IPS-NIHi7 (cell line): ENCODE results near the gene TRABD.
A peak's percentile ranks its signal among the peaks of the same experiment; 100 is the strongest.

ENCODE experiments used
- DNase-seq: peaks from one replicate; pipeline ENCODE4 v3.0.0; 2012; ENCODE audit warnings: mixed read lengths; ENCODE audit errors: extremely low spot score

Gene TRABD

GRCh38 chr22:50186761-50187523, 1.2 kb downstream of the TRABD start:
- no peak for DNase-seq

- no peak for DNase-seq
Observed at GRCh38 chr22:50188356-50188755, 2.6 kb downstream of the TRABD start.

GRCh38 chr22:50189184-50189848, 3.6 kb downstream of the TRABD start:
- no peak for DNase-seq

- DNase-seq: no peak
Observed at GRCh38 chr22:50189849-50190181, 4.1 kb downstream of the TRABD start.

GRCh38 chr22:50190182-50190940, 4.6 kb downstream of the TRABD start:
- DNase-seq: peak; percentile 78

DNA sequence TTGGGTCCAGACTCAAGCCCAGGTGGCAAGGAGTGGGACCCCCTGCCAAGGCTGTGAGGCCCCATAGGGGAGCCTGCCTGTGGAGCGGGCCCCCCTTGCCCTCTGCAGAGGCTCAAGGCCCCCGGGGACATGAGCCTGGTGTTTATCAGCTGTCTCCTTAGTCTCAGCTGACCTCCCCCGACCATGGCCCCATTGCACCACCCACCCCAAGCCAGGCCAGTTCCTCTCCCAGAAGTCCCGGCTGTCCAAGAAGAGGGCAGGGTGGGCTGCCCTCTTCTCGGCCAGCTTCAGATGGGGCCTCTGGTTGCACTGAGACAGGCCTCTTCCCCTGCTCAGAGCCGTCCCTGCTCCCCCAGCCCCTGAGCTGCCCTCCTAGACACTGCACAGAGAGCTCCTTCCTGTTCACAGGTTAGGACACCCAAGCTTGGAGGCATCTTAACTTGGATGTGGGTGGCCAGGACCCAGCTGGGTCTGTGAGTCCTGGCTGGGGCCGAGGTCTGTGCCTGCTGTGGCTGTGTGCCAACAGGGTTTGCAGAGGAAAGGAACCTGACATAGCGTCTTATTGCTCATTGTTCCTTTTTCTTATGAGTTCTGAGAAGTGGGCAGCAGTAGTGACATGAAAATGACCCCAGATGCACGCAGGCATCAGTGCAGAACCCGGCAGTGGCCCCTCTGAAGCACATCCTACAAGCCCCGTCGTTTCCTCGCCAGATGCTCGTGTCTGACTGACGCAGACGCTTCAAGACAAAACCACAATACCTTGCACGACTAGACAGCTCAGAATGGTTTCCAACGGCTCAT, 5.4 kb downstream of the TRABD start:
- no peak for DNase-seq

GRCh38 chr22:50192436-50193204, 6.9 kb downstream of the TRABD start:
- no peak for DNase-seq

GRCh38 chr22:50193621-50194020, 7.9 kb downstream of the TRABD start:
- DNase-seq: no peak

DNA sequence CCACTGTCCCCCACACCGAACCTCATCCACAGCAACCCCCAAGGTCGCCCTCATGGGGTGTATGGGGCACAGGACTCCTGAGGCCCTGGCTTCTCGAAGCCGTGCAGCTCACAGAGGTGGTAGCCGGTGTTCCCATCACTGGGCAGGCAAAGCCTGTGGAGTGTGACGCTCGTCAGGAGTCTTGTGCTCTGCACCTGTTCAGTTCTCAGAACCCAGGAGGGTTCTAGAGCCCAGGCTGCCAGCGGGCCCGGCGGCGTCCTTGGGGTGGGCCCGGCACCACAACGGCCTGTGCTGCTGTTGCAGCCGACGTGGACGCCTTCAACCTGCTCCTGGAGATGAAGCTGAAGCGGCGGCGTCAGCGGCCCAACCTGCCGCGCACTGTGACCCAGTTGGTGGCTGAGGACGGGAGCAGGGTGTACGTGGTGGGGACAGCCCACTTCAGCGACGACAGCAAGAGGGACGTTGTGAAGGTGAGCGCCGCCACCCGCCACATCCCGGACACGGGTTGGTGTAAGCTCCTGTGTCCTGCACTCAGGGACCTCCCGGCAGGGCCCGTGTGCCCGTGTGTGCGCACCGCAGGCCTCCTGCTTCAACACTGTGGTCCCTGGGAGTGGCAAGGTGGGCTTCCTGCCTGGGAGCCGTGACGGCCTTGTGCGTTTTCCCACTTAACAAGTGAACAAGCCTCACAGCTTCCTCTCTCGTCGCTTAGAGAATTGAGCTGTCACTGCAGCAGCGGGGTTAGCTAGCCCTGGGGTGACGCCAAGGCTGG, 8.5 kb downstream of the TRABD start:
- no peak for DNase-seq

- DNase-seq: no peak
Observed at GRCh38 chr22:50196256-50196655, 10.5 kb downstream of the TRABD start.

DNA sequence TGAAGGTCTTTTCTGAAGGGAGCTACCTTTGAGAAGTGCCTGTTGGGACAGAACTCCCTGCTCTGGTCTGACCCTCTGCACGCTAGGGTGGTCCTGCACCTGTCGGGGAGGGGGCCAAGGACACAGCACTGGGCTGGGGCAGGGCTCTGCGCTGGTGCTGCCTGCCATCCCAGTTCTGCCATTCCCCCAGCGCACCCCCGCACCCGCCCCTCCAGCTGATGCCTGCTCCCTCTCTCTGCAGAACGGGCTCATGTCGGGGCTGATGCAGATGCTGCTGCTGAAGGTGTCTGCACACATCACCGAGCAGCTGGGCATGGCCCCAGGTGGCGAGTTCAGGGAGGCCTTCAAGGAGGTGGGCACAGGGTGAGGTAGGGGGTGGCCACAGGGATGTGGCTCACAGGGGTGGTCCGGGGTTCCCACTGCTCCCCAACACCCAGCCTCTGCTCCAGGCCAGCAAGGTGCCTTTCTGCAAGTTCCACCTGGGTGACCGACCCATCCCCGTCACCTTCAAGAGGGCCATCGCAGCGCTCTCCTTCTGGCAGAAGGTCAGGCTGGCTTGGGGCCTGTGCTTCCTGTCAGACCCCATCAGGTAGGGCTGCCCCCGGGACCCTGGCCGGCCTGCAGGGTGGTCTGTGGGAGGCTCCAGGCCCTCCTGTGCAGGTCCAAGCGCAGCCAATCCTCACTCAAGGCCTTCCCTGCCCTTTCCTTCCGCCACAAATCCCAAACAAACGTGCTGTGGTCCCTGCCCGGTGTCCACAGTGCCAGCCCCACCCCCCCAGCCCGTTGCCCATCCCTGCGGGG, 11.5 kb downstream of the TRABD start:
- DNase-seq: no peak

- DNase-seq: no peak
Observed at GRCh38 chr22:50197856-50198623, 12.3 kb downstream of the TRABD start.

- no peak for DNase-seq
Observed at GRCh38 chr22:50198624-50199017, 12.9 kb downstream of the TRABD start.

DNA sequence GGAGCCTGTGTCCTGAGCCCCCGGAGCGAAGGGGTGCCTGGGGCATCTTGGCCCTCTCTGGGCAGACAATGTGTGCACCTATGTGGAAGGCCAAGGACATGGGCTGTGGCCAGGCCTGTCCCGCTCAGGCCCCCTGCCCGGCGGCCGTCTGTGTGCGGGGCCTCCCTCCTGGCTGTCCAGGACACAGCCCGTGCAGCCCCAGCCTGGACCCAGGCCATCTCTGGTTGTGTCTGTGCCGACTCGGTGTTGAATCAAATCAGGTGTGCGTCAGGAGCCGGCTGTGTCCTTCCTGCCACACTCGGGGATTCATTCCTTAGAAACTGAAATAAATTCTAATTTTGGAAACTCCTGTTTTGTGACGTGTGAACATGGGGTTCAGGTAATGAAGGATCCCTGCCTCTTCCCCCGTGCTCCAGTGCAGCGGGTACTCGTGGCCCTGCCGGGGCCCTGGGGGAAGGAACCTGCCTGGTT, 13.6 kb downstream of the TRABD start:
- DNase-seq: no peak

- peak; percentile 70 for DNase-seq
Observed at GRCh38 chr22:50199829-50200460, 14.2 kb downstream of the TRABD start.

DNA sequence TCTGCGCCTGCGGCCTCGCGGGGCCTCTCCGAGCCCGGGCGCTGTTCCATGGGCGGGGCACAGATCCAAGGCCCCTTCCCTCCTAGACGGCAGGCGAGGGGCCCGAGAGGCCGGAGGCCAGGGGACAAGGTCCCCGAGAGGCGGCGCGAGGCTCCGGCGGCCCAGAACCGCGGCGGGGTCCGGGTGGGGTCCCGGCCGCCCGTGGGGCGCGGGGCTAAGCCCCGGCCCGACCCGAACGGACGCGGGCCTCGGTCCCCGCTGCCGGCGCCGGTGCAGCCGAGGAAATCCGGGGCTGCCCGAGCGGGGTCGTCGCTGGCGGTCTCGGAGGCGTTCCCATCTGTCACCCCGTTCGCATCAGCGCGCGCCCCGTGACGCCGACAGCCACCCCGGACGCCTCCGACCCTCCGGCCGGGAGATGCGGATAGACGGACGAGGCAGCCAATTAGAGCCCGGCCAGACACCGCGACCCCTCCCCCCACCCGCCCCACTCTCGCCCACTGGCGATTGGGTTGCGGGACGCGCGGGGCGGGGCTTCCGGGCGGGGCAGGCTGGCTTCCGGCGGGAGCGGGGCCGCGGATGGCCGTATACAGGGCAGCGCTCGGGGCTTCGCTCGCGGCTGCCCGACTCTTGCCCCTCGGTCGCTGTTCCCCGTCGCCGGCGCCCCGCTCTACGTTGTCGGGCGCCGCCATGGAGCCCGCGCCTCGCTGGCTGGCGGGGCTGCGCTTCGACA, 14.9 kb downstream of the TRABD start, which contains the start of gene SELENOO:
Gene SELENOO (plus strand): TSS at position 551 of the 730 bp plus-strand sequence. CDS start 26 bp downstream, at position 577.
- peak; percentile 99 for DNase-seq
